A549 treated with AZD9567 at 1 μM for 4 hours (cell line): ENCODE results near the gene TECTA. TPM values are rescaled to one million over a fixed set of nuclear protein-coding genes. Genes with fewer than 3 reads are reported as not detected.

Experiments used
- total RNA-seq: library from RNA; stranded (reverse); fragments of 200-300 nt; extraction: Qiagen RNA extraction; gene quantifications from 5 replicates; pipeline ENCODE4 v1.2.3, GENCODE V29; 2022; ENCODE audit not compliant: insufficient read depth

Gene TECTA, protein sequence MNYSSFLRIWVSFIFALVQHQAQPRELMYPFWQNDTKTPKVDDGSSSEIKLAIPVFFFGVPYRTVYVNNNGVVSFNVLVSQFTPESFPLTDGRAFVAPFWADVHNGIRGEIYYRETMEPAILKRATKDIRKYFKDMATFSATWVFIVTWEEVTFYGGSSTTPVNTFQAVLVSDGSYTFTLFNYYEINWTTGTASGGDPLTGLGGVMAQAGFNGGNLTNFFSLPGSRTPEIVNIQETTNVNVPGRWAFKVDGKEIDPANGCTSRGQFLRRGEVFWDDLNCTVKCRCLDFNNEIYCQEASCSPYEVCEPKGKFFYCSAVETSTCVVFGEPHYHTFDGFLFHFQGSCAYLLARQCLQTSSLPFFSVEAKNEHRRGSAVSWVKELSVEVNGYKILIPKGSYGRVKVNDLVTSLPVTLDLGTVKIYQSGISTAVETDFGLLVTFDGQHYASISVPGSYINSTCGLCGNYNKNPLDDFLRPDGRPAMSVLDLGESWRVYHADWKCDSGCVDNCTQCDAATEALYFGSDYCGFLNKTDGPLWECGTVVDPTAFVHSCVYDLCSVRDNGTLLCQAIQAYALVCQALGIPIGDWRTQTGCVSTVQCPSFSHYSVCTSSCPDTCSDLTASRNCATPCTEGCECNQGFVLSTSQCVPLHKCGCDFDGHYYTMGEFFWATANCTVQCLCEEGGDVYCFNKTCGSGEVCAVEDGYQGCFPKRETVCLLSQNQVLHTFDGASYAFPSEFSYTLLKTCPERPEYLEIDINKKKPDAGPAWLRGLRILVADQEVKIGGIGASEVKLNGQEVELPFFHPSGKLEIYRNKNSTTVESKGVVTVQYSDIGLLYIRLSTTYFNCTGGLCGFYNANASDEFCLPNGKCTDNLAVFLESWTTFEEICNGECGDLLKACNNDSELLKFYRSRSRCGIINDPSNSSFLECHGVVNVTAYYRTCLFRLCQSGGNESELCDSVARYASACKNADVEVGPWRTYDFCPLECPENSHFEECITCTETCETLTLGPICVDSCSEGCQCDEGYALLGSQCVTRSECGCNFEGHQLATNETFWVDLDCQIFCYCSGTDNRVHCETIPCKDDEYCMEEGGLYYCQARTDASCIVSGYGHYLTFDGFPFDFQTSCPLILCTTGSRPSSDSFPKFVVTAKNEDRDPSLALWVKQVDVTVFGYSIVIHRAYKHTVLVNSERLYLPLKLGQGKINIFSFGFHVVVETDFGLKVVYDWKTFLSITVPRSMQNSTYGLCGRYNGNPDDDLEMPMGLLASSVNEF (N-terminal part only)
- total RNA-seq, result 0.06 to 0.15 TPM (median 0.10 TPM) in 4 of 5 replicates, not detected in the other

DNA sequence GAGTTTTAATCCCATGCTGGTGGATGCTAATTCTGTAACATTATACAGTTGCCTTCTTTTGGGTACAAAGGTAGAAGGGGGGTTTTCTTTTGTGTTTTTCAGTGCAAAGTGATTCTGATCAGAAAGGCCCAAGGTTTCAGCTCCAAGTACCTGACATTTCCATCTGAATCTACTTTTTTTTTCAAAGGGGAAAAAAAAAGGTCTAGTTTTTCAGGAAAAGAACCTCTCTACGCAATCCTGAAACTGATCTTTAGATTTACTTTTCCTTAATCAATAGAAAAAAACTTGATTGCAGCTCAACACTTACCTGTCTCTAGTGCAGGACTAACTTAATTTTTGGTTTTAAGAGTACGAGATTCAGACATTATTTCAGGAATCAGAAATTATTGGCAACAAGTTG is at the start of gene TECTA:
TSS of gene TECTA (plus strand) at position 301 of the 400 bp plus-strand sequence. CDS start 1,423 bp downstream, outside the sequence.

Other genes with a start within 250 kb of the TECTA start
- 5.4 to 6.6 TPM (median 5.6 TPM) in 5 replicates for gene TBCEL, start 77.1 kb upstream of the TECTA start, total RNA-seq
- 8.7 to 23.5 TPM (median 11.0 TPM) in 5 replicates for gene SC5D, start 191.5 kb downstream of the TECTA start, total RNA-seq